HepG2 (cell line): Measurements from ENCODE around the gene ZNF541. TPM values are rescaled to one million over a fixed set of nuclear protein-coding genes. Genes with fewer than 3 reads are reported as not detected.

Experiments
- CBX5 ChIP-seq: sonication (generic); formaldehyde crosslinking; IDR thresholded peaks from 2 replicates; pipeline ENCODE4 v1.4.0; 2020; ENCODE audit warnings: missing genetic modification reagents, borderline replicate concordance
- DNMT3B ChIP-seq: conservative IDR thresholded peaks from 2 replicates; pipeline ENCODE4 v1.6.1; 2016; ENCODE audit warnings: missing biosample characterization, control low read depth
- FOXM1 ChIP-seq: sonication (generic); formaldehyde crosslinking; IDR thresholded peaks from 2 replicates; pipeline ENCODE4 v1.5.0; 2020; ENCODE audit warnings: missing genetic modification reagents
- KDM2A ChIP-seq: sonication (generic); formaldehyde crosslinking; IDR thresholded peaks from 2 replicates; pipeline ENCODE4 v1.4.0; 2020; ENCODE audit warnings: low read depth, missing genetic modification reagents, borderline replicate concordance
- MIXL1 ChIP-seq: IDR thresholded peaks from 2 replicates; pipeline ENCODE4 v1.6.1; 2016
- MXI1 ChIP-seq: IDR thresholded peaks from 3 replicates; pipeline ENCODE4 v1.6.1; 2012; ENCODE audit warnings: low read depth, low read length, inconsistent platforms, borderline replicate concordance
- NFKBIZ ChIP-seq: IDR thresholded peaks from 2 replicates; pipeline ENCODE4 v1.6.1; 2018; ENCODE audit warnings: missing genetic modification reagents, missing compliant biosample characterization
- NR2F2 ChIP-seq: IDR thresholded peaks from 2 replicates; pipeline ENCODE4 v1.6.1; 2012; ENCODE audit warnings: low read depth, inconsistent platforms, borderline replicate concordance
- SOX5 ChIP-seq: IDR thresholded peaks from 2 replicates; pipeline ENCODE4 v1.6.1; 2016; ENCODE audit warnings: borderline replicate concordance
- SRSF9 ChIP-seq: fragments of 200-400 bp; formaldehyde crosslinking; IDR thresholded peaks from 2 replicates; pipeline ENCODE4 v1.6.1; 2018; ENCODE audit warnings: borderline replicate concordance, mild to moderate bottlenecking, low read depth, low read length; ENCODE audit not compliant: insufficient read depth, poor library complexity, severe bottlenecking
- STAT5B ChIP-seq: sonication (generic); formaldehyde crosslinking; IDR thresholded peaks from 2 replicates; pipeline ENCODE4 v1.4.0; 2020; ENCODE audit warnings: missing genetic modification reagents
- TCF7L2 ChIP-seq: IDR thresholded peaks from 2 replicates; pipeline ENCODE4 v1.6.1; 2011; ENCODE audit warnings: mild to moderate bottlenecking, low read depth, low read length, moderate library complexity
- ZMYM3 ChIP-seq: sonication (generic); formaldehyde crosslinking; IDR thresholded peaks from 2 replicates; pipeline ENCODE4 v1.5.1; 2020; ENCODE audit warnings: mild to moderate bottlenecking, missing genetic modification reagents
- ZNF484 ChIP-seq: sonication (generic); formaldehyde crosslinking; IDR thresholded peaks from 2 replicates; pipeline ENCODE4 v1.5.1; 2020; ENCODE audit warnings: mild to moderate bottlenecking, low read depth, missing genetic modification reagents, borderline replicate concordance
- ZNF776 ChIP-seq: sonication (generic); formaldehyde crosslinking; IDR thresholded peaks from 2 replicates; pipeline ENCODE4 v1.4.0; 2020; ENCODE audit warnings: mild to moderate bottlenecking, missing genetic modification reagents
- ZNF792 ChIP-seq: IDR thresholded peaks from 2 replicates; pipeline ENCODE4 v1.6.1; 2016
- polyA plus RNA-seq, 8 experiments: library from polyadenylated mRNA; depleted of rRNA in 3 of 8; stranded (reverse) in 7 of 8; unstranded in 1 of 8; fragments of >200 nt; fragmentation: Illumina TruSeq in 4 of 8; extraction: Trizol in 4 of 8; gene quantifications; 2 replicates each; pipeline versions ENCODE4 v1.2.1 to v1.2.3, GENCODE V29; 2011 to 2016; ENCODE audit warnings: low read depth in 4 of 8, missing spikeins in 1 of 8, mixed read lengths in 1 of 8; ENCODE audit not compliant: insufficient read depth in 1 of 8
- total RNA-seq, 5 experiments: library from RNA; depleted of rRNA; stranded (reverse); fragments of >200 nt; fragmentation: Illumina TruSeq; extraction: Trizol; gene quantifications; 2 replicates each; pipeline ENCODE4 v1.2.3, GENCODE V29; 2016; ENCODE audit warnings: low read depth in 1 of 5
- TF ChIP-seq, protein P1 (sequence below): sonication (generic); formaldehyde crosslinking; IDR thresholded peaks from 2 replicates; pipeline ENCODE4 v1.8.1; 2022; ENCODE audit warnings: mild to moderate bottlenecking, missing genetic modification reagents
- TF ChIP-seq, protein P2 (sequence below): sonication (generic); formaldehyde crosslinking; IDR thresholded peaks from 2 replicates; pipeline ENCODE4 v1.8.0; 2022; ENCODE audit warnings: mild to moderate bottlenecking, missing genetic modification reagents; ENCODE audit not compliant: insufficient replicate concordance
- TF ChIP-seq, protein P3 (sequence below): sonication (generic); formaldehyde crosslinking; conservative IDR thresholded peaks from 2 replicates; pipeline ENCODE4 v1.4.0; 2020; ENCODE audit warnings: mild to moderate bottlenecking, missing genetic modification reagents, moderate library complexity
- TF ChIP-seq, protein P4 (sequence below): sonication (generic); formaldehyde crosslinking; IDR thresholded peaks from 2 replicates; pipeline ENCODE4 v1.8.0; 2022; ENCODE audit warnings: low read depth, missing genetic modification reagents
- TF ChIP-seq, protein P5 (sequence below): sonication (generic); formaldehyde crosslinking; IDR thresholded peaks from 2 replicates; pipeline ENCODE4 v1.5.0; 2020; ENCODE audit warnings: mild to moderate bottlenecking, missing genetic modification reagents
- TF ChIP-seq, protein P6 (sequence below): IDR thresholded peaks from 2 replicates; pipeline ENCODE4 v1.6.1; 2012; ENCODE audit warnings: inconsistent platforms

ZNF541 gene
- total and polyA plus RNA-seq, 2 of the 13 experiments (the other 11 are each of a cell fraction or from before 2014, with no cell fraction given), result 0.03 to 0.04 TPM

DNA sequence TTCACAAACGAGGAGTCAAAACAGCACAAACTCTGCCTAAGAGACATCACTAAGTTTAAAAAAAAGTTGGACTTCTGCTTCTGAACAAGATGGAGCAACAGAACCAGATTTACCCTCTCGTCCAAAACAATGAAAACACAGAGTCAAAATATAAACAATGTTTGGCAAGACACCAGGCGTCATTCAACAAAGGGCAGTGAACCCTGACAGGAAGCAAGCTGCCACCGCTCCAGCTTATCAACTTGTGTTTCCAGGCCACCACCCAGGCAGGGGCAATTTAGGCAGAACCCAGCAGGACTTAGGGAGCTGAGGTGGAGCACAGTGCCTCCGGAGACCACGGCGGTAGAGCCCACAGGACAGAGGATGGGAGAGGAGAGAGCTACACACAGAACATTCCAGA is 49.5 kb downstream of the ZNF541 start (continued):
- TF ChIP-seq, protein P1, sequence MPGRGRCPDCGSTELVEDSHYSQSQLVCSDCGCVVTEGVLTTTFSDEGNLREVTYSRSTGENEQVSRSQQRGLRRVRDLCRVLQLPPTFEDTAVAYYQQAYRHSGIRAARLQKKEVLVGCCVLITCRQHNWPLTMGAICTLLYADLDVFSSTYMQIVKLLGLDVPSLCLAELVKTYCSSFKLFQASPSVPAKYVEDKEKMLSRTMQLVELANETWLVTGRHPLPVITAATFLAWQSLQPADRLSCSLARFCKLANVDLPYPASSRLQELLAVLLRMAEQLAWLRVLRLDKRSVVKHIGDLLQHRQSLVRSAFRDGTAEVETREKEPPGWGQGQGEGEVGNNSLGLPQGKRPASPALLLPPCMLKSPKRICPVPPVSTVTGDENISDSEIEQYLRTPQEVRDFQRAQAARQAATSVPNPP (CRISPR knock-in tag), result no peak
- TF ChIP-seq FOXM1 (CRISPR knock-in tag) (no peak), SRSF9 (no peak), STAT5B (CRISPR knock-in tag) (no peak), TCF7L2 (no peak), NR2F2 (no peak), ZNF776 (CRISPR knock-in tag) (no peak), ZNF792 (CRISPR knock-in tag) (no peak), NFKBIZ (CRISPR knock-in tag) (no peak), SOX5 (CRISPR knock-in tag) (peak; percentile 86), MIXL1 (no peak), ZMYM3 (CRISPR knock-in tag) (no peak), DNMT3B (CRISPR knock-in tag) (no peak), CBX5 (CRISPR knock-in tag) (no peak), MXI1 (no peak), ZNF484 (CRISPR knock-in tag) (no peak), KDM2A (CRISPR knock-in tag) (no peak)
- TF ChIP-seq, protein P2, sequence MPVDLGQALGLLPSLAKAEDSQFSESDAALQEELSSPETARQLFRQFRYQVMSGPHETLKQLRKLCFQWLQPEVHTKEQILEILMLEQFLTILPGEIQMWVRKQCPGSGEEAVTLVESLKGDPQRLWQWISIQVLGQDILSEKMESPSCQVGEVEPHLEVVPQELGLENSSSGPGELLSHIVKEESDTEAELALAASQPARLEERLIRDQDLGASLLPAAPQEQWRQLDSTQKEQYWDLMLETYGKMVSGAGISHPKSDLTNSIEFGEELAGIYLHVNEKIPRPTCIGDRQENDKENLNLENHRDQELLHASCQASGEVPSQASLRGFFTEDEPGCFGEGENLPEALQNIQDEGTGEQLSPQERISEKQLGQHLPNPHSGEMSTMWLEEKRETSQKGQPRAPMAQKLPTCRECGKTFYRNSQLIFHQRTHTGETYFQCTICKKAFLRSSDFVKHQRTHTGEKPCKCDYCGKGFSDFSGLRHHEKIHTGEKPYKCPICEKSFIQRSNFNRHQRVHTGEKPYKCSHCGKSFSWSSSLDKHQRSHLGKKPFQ, result no peak
- TF ChIP-seq, protein P3, sequence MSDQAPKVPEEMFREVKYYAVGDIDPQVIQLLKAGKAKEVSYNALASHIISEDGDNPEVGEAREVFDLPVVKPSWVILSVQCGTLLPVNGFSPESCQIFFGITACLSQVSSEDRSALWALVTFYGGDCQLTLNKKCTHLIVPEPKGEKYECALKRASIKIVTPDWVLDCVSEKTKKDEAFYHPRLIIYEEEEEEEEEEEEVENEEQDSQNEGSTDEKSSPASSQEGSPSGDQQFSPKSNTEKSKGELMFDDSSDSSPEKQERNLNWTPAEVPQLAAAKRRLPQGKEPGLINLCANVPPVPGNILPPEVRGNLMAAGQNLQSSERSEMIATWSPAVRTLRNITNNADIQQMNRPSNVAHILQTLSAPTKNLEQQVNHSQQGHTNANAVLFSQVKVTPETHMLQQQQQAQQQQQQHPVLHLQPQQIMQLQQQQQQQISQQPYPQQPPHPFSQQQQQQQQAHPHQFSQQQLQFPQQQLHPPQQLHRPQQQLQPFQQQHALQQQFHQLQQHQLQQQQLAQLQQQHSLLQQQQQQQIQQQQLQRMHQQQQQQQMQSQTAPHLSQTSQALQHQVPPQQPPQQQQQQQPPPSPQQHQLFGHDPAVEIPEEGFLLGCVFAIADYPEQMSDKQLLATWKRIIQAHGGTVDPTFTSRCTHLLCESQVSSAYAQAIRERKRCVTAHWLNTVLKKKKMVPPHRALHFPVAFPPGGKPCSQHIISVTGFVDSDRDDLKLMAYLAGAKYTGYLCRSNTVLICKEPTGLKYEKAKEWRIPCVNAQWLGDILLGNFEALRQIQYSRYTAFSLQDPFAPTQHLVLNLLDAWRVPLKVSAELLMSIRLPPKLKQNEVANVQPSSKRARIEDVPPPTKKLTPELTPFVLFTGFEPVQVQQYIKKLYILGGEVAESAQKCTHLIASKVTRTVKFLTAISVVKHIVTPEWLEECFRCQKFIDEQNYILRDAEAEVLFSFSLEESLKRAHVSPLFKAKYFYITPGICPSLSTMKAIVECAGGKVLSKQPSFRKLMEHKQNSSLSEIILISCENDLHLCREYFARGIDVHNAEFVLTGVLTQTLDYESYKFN (CRISPR knock-in tag), result no peak
- TF ChIP-seq, protein P4, sequence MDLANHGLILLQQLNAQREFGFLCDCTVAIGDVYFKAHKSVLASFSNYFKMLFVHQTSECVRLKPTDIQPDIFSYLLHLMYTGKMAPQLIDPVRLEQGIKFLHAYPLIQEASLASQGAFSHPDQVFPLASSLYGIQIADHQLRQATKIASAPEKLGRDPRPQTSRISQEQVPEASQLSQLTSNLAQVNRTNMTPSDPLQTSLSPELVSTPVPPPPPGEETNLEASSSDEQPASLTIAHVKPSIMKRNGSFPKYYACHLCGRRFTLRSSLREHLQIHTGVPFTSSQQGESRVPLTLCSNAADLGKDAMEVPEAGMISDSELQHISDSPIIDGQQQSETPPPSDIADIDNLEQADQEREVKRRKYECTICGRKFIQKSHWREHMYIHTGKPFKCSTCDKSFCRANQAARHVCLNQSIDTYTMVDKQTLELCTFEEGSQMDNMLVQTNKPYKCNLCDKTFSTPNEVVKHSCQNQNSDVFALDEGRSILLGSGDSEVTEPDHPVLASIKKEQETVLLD (CRISPR knock-in tag), result no peak
- TF ChIP-seq, protein P5, sequence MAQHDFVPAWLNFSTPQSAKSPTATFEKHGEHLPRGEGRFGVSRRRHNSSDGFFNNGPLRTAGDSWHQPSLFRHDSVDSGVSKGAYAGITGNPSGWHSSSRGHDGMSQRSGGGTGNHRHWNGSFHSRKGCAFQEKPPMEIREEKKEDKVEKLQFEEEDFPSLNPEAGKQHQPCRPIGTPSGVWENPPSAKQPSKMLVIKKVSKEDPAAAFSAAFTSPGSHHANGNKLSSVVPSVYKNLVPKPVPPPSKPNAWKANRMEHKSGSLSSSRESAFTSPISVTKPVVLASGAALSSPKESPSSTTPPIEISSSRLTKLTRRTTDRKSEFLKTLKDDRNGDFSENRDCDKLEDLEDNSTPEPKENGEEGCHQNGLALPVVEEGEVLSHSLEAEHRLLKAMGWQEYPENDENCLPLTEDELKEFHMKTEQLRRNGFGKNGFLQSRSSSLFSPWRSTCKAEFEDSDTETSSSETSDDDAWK (CRISPR knock-in tag), result no peak
- TF ChIP-seq, protein P6, sequence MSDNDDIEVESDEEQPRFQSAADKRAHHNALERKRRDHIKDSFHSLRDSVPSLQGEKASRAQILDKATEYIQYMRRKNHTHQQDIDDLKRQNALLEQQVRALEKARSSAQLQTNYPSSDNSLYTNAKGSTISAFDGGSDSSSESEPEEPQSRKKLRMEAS, result no peak
